Neutrophil (primary cell): ENCODE measurements around the gene HNRNPL.
"Not testable (repeated sequence)": the region's sequence is repeated elsewhere in the genome, so short reads cannot be mapped to it uniquely, and the experiment has no call there.

Experiments
- H3K27ac ChIP-seq: fragments of 200-600 bp; sonication (generic); 2 replicates; pipeline ENCODE4 v1.5.1; 2016; ENCODE audit warnings: mild to moderate bottlenecking, moderate library complexity
- H3K27me3 ChIP-seq: fragments of 200-600 bp; sonication (generic); 2 replicates; pipeline ENCODE4 v1.6.0; 2016; ENCODE audit warnings: mild to moderate bottlenecking
- H3K36me3 ChIP-seq: fragments of 200-600 bp; sonication (generic); 2 replicates; pipeline ENCODE4 v1.5.1; 2017
- H3K4me1 ChIP-seq, 2 experiments: fragments of 200-600 bp in 1 of 2; sonication (generic) in 1 of 2; 1 replicate in 1 of 2; 2 replicates in 1 of 2; pipeline versions ENCODE4 v1.5.1 to v1.6.1; 2013 to 2016; ENCODE audit warnings: low read depth in 1 of 2, low read length in 1 of 2, mild to moderate bottlenecking in 1 of 2, moderate library complexity in 1 of 2; ENCODE audit not compliant: control insufficient read depth in 1 of 2, insufficient read depth in 1 of 2
- H3K4me3 ChIP-seq, 2 experiments: fragments of 200-600 bp in 1 of 2; sonication (generic) in 1 of 2; 1 replicate in 1 of 2; 2 replicates in 1 of 2; pipeline ENCODE4 v1.5.1; 2013 to 2016; ENCODE audit warnings: low read depth in 1 of 2, low read length in 1 of 2, mild to moderate bottlenecking in 1 of 2, moderate library complexity in 1 of 2
- H3K9me3 ChIP-seq: fragments of 200-600 bp; sonication (generic); 2 replicates; pipeline ENCODE4 v1.5.1; 2016
- CTCF ChIP-seq: fragments of 200-600 bp; sonication (generic); IDR thresholded peaks from 2 replicates; pipeline ENCODE4 v1.5.1; 2016; ENCODE audit warnings: antibody characterized with exemption

Gene HNRNPL

GRCh38 chr19:38830039-38830733 lies 19.6 kb downstream of the HNRNPL start:
- Histone ChIP-seq H3K27ac (no peak overlapping the region), H3K9me3 (no peaks in the 10 kb centered on the region), H3K4me3 (no peak overlapping the region), H3K4me1 (peaks cover 21 to 25% of the 10 kb centered on the region in 2 experiments), H3K36me3 (peaks cover 13% of the 10 kb centered on the region), H3K27me3 (no peaks in the 10 kb centered on the region)
- no peak for TF ChIP-seq CTCF

- Histone ChIP-seq H3K36me3 (peaks cover 13% of the 10 kb centered on the region), H3K4me1 (peaks cover 21 to 25% of the 10 kb centered on the region in 2 experiments)
- H3K4me3 ChIP-seq, H3K9me3 ChIP-seq, H3K27me3 ChIP-seq, H3K27ac ChIP-seq: not testable (repeated sequence)
Measured at GRCh38 chr19:38829203-38829602, 20.6 kb downstream of the HNRNPL start.

GRCh38 chr19:38826856-38827551 lies 22.8 kb downstream of the HNRNPL start:
- peaks cover 17 to 21% of the 10 kb centered on the region in 2 experiments for H3K4me1 ChIP-seq
- no peaks in the 10 kb centered on the region for H3K27me3 ChIP-seq
- no peak overlapping the region for H3K4me3 ChIP-seq
- H3K36me3 ChIP-seq: peaks cover 25% of the 10 kb centered on the region
- no peak overlapping the region for H3K27ac ChIP-seq
- no peaks in the 10 kb centered on the region for H3K9me3 ChIP-seq
- TF ChIP-seq CTCF: no peak

- H3K36me3 ChIP-seq: peaks cover 26% of the 10 kb centered on the region
- not testable (repeated sequence) for H3K9me3 ChIP-seq
Measured at GRCh38 chr19:38825936-38826335, 23.9 kb downstream of the HNRNPL start.

GRCh38 chr19:38821230-38821825 lies 28.5 kb downstream of the HNRNPL start:
- H3K36me3 ChIP-seq: peaks cover 36% of the 10 kb centered on the region

More at GRCh38 chr19:38825936-38826335, 23.9 kb downstream of the HNRNPL start:
- H3K4me1 ChIP-seq: peaks cover 10 to 13% of the 10 kb centered on the region in 2 experiments
- H3K4me3 ChIP-seq, H3K27me3 ChIP-seq, H3K27ac ChIP-seq: not testable (repeated sequence)

GRCh38 chr19:38819231-38819920 lies 30.4 kb downstream of the HNRNPL start:
- Histone ChIP-seq H3K9me3 (no peaks in the 10 kb centered on the region), H3K36me3 (peaks cover 49% of the 10 kb centered on the region), H3K4me1 (no peaks in the 10 kb centered on the region), H3K27ac (no peak overlapping the region), H3K27me3 (no peaks in the 10 kb centered on the region), H3K4me3 (no peak overlapping the region)
- no peak for TF ChIP-seq CTCF

More at GRCh38 chr19:38821230-38821825, 28.5 kb downstream of the HNRNPL start:
- H3K4me1 ChIP-seq, H3K27ac ChIP-seq, H3K4me3 ChIP-seq, H3K27me3 ChIP-seq, H3K9me3 ChIP-seq: not testable (repeated sequence)
